Lung (tissue), 12 donors: Measurements from ENCODE around the gene RSPRY1. TPM values are rescaled to one million over a fixed set of nuclear protein-coding genes. Genes with fewer than 3 reads are reported as not detected.

Experiments used
- ATAC-seq: fragments of 200-7000 bp; cut with Tn5 transposase; one replicate; pipeline ENCODE4 v1.9.1; 2020; ENCODE audit warnings: moderate number of reproducible peaks; ENCODE audit not compliant: insufficient read depth, low FRiP score
- DNase-seq, 3 donors: peaks; one replicate each; pipeline ENCODE4 v3.0.0-alpha.2; 2013 to 2017
- H3K27ac ChIP-seq, 2 donors: one replicate each; pipeline ENCODE4 v1.5.1; 2013; ENCODE audit warnings: mild to moderate bottlenecking in 2 of 2, moderate library complexity in 2 of 2, control low read depth in 1 of 2, inconsistent platforms in 1 of 2, low read depth in 1 of 2, low read length in 1 of 2
- H3K27me3 ChIP-seq, 3 donors: one replicate each; pipeline ENCODE4 v1.5.1; 2013; ENCODE audit warnings: low read length in 2 of 3; ENCODE audit not compliant: control insufficient read depth in 3 of 3, insufficient read depth in 3 of 3
- H3K36me3 ChIP-seq, 4 donors: one replicate each; pipeline ENCODE4 v1.5.1; 2013; ENCODE audit warnings: low read length in 4 of 4, mild to moderate bottlenecking in 1 of 4, moderate library complexity in 1 of 4; ENCODE audit not compliant: control insufficient read depth in 4 of 4, insufficient read depth in 4 of 4
- H3K4me1 ChIP-seq, 5 donors: one replicate each; pipeline ENCODE4 v1.5.1; 2013; ENCODE audit warnings: low read length in 5 of 5, mild to moderate bottlenecking in 2 of 5, moderate library complexity in 1 of 5; ENCODE audit not compliant: control insufficient read depth in 5 of 5, insufficient read depth in 5 of 5
- H3K4me3 ChIP-seq: one replicate; pipeline ENCODE4 v1.5.1; 2013; ENCODE audit warnings: mild to moderate bottlenecking, control low read depth, moderate library complexity
- H3K9ac ChIP-seq, 2 donors: one replicate each; pipeline ENCODE4 v1.5.1; 2013; ENCODE audit warnings: low read length in 2 of 2, control low read depth in 1 of 2; ENCODE audit not compliant: insufficient read depth in 1 of 2
- H3K9me3 ChIP-seq, 4 donors: one replicate each; pipeline ENCODE4 v1.5.1; 2013; ENCODE audit warnings: low read length in 3 of 4, mild to moderate bottlenecking in 1 of 4, moderate library complexity in 1 of 4; ENCODE audit not compliant: control insufficient read depth in 4 of 4, insufficient read depth in 3 of 4
- WGBS, 2 donors: extraction: QIAGEN DNeasy Blood & Tissue Kit; methylation state at CpG; one replicate each; pipeline ENCODE4 v1.1.7; 2013; 5-methylcytosine and 5-hydroxymethylcytosine counted together
- polyA plus RNA-seq, 2 donors: library from polyadenylated mRNA; stranded (reverse); fragments of 200-250 nt; gene quantifications; one replicate each; pipeline ENCODE4 v1.2.1, GENCODE V29; 2013
- total RNA-seq, 2 donors: library from RNA; depleted of rRNA in 1 of 2; stranded (reverse); fragments of >200 nt in 1 of 2; gene quantifications; one replicate each; pipeline ENCODE4 v1.2.1, GENCODE V29; 2014 to 2021
- TF ChIP-seq, protein P1 (sequence below): IDR thresholded peaks from 2 replicates; pipeline ENCODE4 v1.5.1; 2012; ENCODE audit warnings: mild to moderate bottlenecking; ENCODE audit errors: control extremely low read depth, extremely low read depth
- donor health status: control.
- donor health status: control.
- donor health status: Bipolar disorder and iron deficiency.
- donor health status: healthy.
- donor health status: DM: yes; HTN: yes; CAD: no.

The RSPRY1 gene
- total and polyA plus RNA-seq, 4 donors = 10.5 to 71.7 (median 25.2) TPM

DNA sequence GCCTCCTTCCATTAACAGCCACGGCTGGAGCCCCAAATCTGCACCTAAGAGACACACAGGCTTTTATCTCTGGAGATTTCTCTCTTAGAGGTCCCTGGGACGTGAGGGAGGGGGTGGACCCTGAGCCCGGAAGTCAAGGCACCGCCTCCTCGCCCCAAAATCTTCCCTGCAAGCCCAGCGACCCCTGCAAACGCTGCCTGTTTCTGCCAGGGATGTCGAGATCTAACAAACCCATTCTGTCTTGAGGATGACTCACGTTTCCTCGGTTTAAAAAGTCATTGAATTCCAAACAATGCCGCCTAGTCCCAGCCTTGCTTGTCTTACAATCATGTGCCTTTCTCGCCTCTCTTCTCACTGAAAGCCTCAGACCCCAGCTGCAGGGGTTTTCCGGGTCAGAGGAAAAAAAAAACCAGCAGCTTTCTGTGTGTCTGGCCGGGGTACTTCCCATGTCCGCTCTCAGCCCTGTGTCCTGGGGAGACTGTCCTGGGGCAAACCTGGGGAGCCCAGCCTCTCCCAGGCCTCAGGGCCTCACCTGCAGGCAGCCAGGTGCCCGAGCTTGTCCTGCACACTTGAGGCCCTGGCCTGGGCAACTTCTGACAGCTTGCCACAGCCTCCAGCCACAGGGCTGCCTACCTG is 74.3 kb downstream of the RSPRY1 start:
- Histone ChIP-seq H3K9ac (peak overlapping the region in 1 of 2 donors; percentile 11), H3K9me3 (no peaks in the 10 kb centered on the region), H3K27ac (peak overlapping the region; percentile 55 to 60), H3K4me1 (peaks cover 0 to 12% (median 7%) of the 10 kb centered on the region in 5 donors), H3K36me3 (peaks cover 0 to 20% (median 2%) of the 10 kb centered on the region in 4 donors), H3K4me3 (no peak overlapping the region), H3K27me3 (no peaks in the 10 kb centered on the region)
- WGBS, 2 donors = 38 to 42% methylated on average over 16 of the region's 16 CpGs
- TF ChIP-seq, protein P1, sequence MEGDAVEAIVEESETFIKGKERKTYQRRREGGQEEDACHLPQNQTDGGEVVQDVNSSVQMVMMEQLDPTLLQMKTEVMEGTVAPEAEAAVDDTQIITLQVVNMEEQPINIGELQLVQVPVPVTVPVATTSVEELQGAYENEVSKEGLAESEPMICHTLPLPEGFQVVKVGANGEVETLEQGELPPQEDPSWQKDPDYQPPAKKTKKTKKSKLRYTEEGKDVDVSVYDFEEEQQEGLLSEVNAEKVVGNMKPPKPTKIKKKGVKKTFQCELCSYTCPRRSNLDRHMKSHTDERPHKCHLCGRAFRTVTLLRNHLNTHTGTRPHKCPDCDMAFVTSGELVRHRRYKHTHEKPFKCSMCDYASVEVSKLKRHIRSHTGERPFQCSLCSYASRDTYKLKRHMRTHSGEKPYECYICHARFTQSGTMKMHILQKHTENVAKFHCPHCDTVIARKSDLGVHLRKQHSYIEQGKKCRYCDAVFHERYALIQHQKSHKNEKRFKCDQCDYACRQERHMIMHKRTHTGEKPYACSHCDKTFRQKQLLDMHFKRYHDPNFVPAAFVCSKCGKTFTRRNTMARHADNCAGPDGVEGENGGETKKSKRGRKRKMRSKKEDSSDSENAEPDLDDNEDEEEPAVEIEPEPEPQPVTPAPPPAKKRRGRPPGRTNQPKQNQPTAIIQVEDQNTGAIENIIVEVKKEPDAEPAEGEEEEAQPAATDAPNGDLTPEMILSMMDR = no peak
- DNase-seq = peak in 2 of 3 donors; percentile 34 to 55
- no peak for ATAC-seq

DNA sequence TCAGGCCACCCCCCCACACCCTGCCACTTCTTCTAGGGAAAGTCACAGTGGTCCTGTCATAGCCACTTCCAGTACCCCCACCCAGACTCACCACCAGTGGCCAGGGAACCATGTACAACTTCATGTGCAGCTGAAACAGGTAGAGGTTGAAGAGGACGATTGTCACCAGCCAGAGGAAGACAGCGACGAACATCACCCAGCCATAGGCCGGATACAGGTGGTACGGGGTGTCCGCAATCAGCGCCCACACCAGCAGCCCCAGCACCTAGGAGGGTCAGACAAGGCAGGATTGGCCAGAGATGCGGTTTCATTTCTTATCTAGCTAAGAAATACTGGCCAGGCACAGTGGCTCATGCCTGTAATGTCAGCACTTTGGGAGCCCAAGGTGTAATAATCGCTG is 75.7 kb downstream of the RSPRY1 start:
- H3K4me3 ChIP-seq = no peak overlapping the region
- ATAC-seq (no peak), DNase-seq (no peak)
- no peak overlapping the region for H3K9ac ChIP-seq
- no peaks in the 10 kb centered on the region for H3K9me3 ChIP-seq
- no peaks in the 10 kb centered on the region for H3K27me3 ChIP-seq
- peak overlapping the region in 1 of 2 donors; percentile 1 for H3K27ac ChIP-seq
- TF ChIP-seq, protein P1 = no peak
- H3K36me3 ChIP-seq = peaks cover 0 to 14% (median 0%) of the 10 kb centered on the region in 4 donors
- WGBS, 2 donors = 97% methylated on average over 9 of the region's 9 CpGs
- peaks cover 0 to 25% (median 13%) of the 10 kb centered on the region in 5 donors for H3K4me1 ChIP-seq

DNA sequence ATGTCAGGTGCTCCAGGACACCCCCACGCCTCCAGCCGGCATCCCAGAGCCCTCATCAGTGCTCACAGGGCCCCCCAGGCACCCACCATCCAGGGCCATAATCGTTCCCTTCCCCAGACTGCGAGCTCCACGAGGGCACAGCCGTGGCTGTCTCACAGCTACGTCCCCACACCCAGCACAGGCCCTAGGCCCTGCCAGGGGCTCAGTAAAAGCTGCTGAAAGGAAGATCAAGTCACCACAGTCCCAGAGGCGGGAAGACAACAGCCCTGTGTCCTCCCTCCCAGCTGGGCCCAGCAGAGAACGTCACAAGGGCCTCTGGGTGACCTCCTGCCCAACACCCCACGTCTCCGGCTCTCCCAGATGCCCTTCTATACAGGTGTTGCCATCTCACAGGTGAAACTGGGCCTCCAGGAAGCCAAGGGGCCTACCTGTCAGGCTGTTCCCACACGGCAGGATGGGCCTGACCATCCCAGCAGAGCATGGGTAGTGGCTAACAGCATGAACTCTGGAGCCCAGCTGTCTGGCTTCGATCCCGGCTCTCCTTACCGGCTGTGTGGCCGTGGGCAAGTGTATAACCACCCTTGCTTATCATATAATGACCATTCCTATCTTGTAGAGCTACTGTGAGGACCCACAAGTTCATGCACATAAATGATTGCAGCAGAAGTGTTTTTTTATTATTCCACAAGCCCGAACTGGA is 76.9 kb downstream of the RSPRY1 start:
- Histone ChIP-seq H3K27me3 (no peaks in the 10 kb centered on the region), H3K4me1 (peaks cover 0 to 25% (median 13%) of the 10 kb centered on the region in 5 donors), H3K27ac (peak overlapping the region in 1 of 2 donors; percentile 68), H3K36me3 (peaks cover 0 to 10% (median 0%) of the 10 kb centered on the region in 4 donors), H3K9ac (no peak overlapping the region), H3K9me3 (no peaks in the 10 kb centered on the region), H3K4me3 (no peak overlapping the region)
- ATAC-seq = no peak
- no peak for DNase-seq
- 79 to 91% methylated on average over 17 of the region's 17 CpGs for WGBS, 2 donors
- TF ChIP-seq, protein P1 = no peak
